Esophagus (tissue), 2 donors: ENCODE results near the gene CIZ1. TPM values are rescaled to one million over a fixed set of nuclear protein-coding genes. Genes with fewer than 3 reads are reported as not detected.
A peak's percentile ranks its signal among the peaks of the same experiment; 100 is the strongest.
"Not testable (repeated sequence)": the region's sequence is repeated elsewhere in the genome, so short reads cannot be mapped to it uniquely, and the experiment has no call there.

Source experiments
- H3K27ac ChIP-seq, 2 donors: one replicate each; pipeline ENCODE4 v1.5.1; 2013; ENCODE audit warnings: low read depth in 2 of 2, mild to moderate bottlenecking in 2 of 2, inconsistent platforms in 1 of 2, low read length in 1 of 2, moderate library complexity in 1 of 2
- H3K27me3 ChIP-seq, 2 donors: one replicate each; pipeline ENCODE4 v1.6.1; 2013; ENCODE audit warnings: low read length in 2 of 2, control low read depth in 1 of 2, mild to moderate bottlenecking in 1 of 2; ENCODE audit not compliant: insufficient read depth in 2 of 2, control insufficient read depth in 1 of 2
- H3K36me3 ChIP-seq, 2 donors: one replicate each; pipeline ENCODE4 v1.6.1; 2013; ENCODE audit warnings: low read length in 1 of 2; ENCODE audit not compliant: control insufficient read depth in 2 of 2, insufficient read depth in 2 of 2
- H3K4me1 ChIP-seq, 2 donors: one replicate each; pipeline ENCODE4 v1.6.1; 2013; ENCODE audit warnings: low read length in 1 of 2; ENCODE audit not compliant: control insufficient read depth in 2 of 2, insufficient read depth in 2 of 2
- H3K4me3 ChIP-seq, 2 donors: one replicate each; pipeline ENCODE4 v1.5.1; 2013; ENCODE audit warnings: low read length in 2 of 2, mild to moderate bottlenecking in 2 of 2, low read depth in 1 of 2, moderate library complexity in 1 of 2
- H3K9me3 ChIP-seq, 2 donors: one replicate each; pipeline ENCODE4 v1.6.1; 2013; ENCODE audit warnings: mild to moderate bottlenecking in 2 of 2, low read depth in 1 of 2, low read length in 1 of 2, moderate library complexity in 1 of 2; ENCODE audit not compliant: control insufficient read depth in 2 of 2, insufficient read depth in 1 of 2
- WGBS, 2 donors: extraction: QIAGEN DNeasy Blood & Tissue Kit; methylation state at CpG; one replicate each; pipeline ENCODE4 v1.1.7; 2013; 5-methylcytosine and 5-hydroxymethylcytosine counted together
- polyA plus RNA-seq, 2 donors: library from polyadenylated mRNA; stranded (reverse); fragments of 200-250 nt; gene quantifications; one replicate each; pipeline ENCODE4 v1.2.3, GENCODE V29; 2013
- donor health status: healthy with polysubstance abuse.
- donor health status: Bipolar disorder and iron deficiency.

CIZ1 gene
- 10 to 100 TPM; 39.8 to 39.9 TPM for polyA plus RNA-seq

- H3K27me3 ChIP-seq: no peaks in the 10 kb centered on the region
- peak within 1 kb of the TSS; percentile 90 to 92 for H3K27ac ChIP-seq
- H3K4me3 ChIP-seq: peak within 1 kb of the TSS; percentile 69 to 80
- H3K36me3 ChIP-seq: peaks cover 0 to 7% of the 10 kb centered on the region in 2 donors
- peaks cover 7 to 10% of the 10 kb centered on the region in 2 donors for H3K4me1 ChIP-seq
- H3K9me3 ChIP-seq: no peaks in the 10 kb centered on the region
- 0 to 1% methylated on average over 59 to 71 of the region's 71 CpGs for WGBS, 2 donors
These were observed at the start of gene CIZ1 for GRCh38 chr9:128191406-128192046. Gene CIZ1, minus strand, starts transcription at chr9:128191572. Its CDS starts 715 bp downstream, at chr9:128190857.

DNA sequence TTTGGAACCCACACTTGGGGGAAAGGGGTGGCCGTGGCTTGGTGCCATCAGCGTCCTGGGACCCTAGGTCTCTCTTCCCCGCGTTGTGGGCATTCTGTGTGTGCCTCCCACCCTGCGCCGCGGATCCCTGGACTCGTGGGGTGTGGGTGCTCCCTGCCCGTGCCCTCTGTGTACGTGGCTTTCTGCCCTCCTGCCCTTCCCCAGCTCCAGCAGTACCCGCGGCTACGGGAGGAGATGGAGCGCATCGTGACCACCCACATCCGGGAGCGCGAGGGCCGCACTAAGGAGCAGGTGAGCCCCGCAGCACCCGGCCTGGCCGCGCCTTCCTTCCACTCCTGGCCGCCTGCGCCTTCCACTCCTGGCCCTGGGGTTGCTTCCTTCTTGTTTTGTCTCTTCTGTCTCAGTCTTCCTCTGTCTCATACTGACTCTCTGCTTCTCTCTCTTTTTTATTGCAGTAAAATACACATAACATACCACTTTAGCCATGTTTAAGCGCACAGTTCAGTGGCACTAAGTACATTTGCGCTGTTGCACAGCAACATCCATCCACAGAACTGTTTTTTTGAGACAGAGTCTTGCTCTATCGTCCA lies 42.5 kb upstream of the CIZ1 start:
- Histone ChIP-seq H3K4me3 (no peak overlapping the region), H3K4me1 (no peaks in the 10 kb centered on the region), H3K36me3 (no peaks in the 10 kb centered on the region), H3K9me3 (no peaks in the 10 kb centered on the region), H3K27me3 (no peaks in the 10 kb centered on the region), H3K27ac (no peak overlapping the region)
- WGBS, 2 donors: 83 to 84% methylated on average over 28 of the region's 28 CpGs

DNA sequence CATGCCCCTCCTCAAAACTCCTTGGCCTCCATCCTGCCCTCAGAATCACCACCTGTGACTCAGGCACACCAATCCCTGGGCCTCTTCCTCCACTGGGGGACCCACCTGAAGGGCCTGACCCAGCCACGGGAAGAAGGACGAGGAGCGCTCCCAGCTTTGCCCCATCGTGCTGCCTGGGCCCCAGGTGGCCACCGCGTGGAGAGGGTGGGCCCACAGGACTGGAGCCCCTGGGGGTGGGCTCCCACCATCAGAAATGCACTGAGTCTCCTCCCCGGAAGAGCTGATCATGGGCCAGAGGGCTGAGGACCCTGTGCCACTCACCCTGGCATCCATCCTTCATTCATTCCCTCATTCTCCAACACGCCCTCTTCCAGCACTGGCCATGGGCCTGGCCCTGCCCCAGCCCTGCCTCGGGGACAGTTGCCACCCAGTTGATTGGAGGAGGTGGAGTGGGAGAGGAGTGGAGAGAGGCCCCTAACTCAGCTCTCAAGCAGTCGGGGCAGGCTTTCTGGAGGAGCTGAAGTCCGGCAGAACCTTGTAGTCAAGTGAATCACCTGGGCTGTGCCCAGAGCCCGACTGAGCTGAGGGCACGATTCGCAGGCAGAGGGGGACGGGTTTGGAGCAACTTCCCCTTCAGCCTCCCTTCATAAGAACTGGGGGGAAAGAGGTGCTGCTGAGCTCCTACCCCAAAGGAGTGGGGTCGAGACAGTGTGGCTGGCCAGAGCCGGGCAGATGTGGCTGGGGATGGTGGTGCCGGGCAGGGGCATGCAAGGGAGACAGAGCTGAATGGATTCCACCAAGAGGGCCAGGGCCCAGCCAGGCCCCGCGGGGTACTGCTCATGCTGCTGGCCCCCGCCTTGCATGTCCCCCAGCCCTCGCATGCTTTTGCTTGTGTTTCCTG lies 41.4 kb upstream of the CIZ1 start:
- H3K4me3 ChIP-seq: no peak overlapping the region
- WGBS, 2 donors: 79 to 82% methylated on average over 22 of the region's 22 CpGs
- H3K27ac ChIP-seq: no peak overlapping the region

GRCh38 chr9:128231638-128232527 lies 40.5 kb upstream of the CIZ1 start:
- H3K27me3 ChIP-seq: no peaks in the 10 kb centered on the region
- 65 to 72% methylated on average over 16 of the region's 16 CpGs for WGBS, 2 donors
- no peaks in the 10 kb centered on the region for H3K9me3 ChIP-seq
- H3K4me1 ChIP-seq: no peaks in the 10 kb centered on the region
- H3K27ac ChIP-seq: no peak overlapping the region
- no peak overlapping the region for H3K4me3 ChIP-seq
- no peaks in the 10 kb centered on the region for H3K36me3 ChIP-seq

More for the DNA sequence above, 41.4 kb upstream of the CIZ1 start:
- no peaks in the 10 kb centered on the region for H3K9me3 ChIP-seq
- H3K4me1 ChIP-seq: no peaks in the 10 kb centered on the region
- H3K27me3 ChIP-seq: no peaks in the 10 kb centered on the region
- no peaks in the 10 kb centered on the region for H3K36me3 ChIP-seq

GRCh38 chr9:128230897-128231296 lies 39.5 kb upstream of the CIZ1 start:
- H3K27me3 ChIP-seq, H3K4me1 ChIP-seq, H3K36me3 ChIP-seq, H3K4me3 ChIP-seq, H3K9me3 ChIP-seq, H3K27ac ChIP-seq: not testable (repeated sequence)
- 83 to 87% methylated on average over 6 to 7 of the region's 7 CpGs for WGBS, 2 donors

DNA sequence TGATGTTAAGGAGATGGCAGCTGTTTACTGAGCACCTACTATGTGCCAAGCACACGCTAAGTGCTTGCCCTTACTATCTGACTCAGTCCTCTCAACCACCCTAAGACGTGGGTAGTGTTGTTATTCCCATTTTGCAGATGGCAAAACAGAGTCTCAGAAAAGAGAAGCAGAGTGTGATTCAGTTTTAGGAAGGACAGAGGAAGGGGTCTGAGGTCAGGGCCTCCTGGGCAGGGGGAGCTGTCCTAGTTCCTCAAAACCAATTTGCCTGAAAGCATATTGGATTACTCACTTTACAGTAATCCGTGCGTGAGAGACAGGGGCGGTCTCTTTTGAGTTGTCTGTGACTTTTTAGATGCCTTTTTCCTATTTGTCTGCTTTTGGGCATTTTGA lies 35.0 kb upstream of the CIZ1 start:
- no peaks in the 10 kb centered on the region for H3K27me3 ChIP-seq
- no peak overlapping the region for H3K4me3 ChIP-seq
- H3K9me3 ChIP-seq: no peaks in the 10 kb centered on the region
- H3K36me3 ChIP-seq: no peaks in the 10 kb centered on the region
- WGBS, 2 donors: 77 to 85% methylated on average over 5 of the region's 5 CpGs
- no peak overlapping the region for H3K27ac ChIP-seq
- H3K4me1 ChIP-seq: no peaks in the 10 kb centered on the region

- H3K4me3 ChIP-seq: no peak overlapping the region
- no peaks in the 10 kb centered on the region for H3K9me3 ChIP-seq
- no peaks in the 10 kb centered on the region for H3K4me1 ChIP-seq
- H3K27ac ChIP-seq: no peak overlapping the region
- WGBS, 2 donors: 71 to 74% methylated on average over 19 of the region's 19 CpGs
- H3K27me3 ChIP-seq: no peaks in the 10 kb centered on the region
- no peaks in the 10 kb centered on the region for H3K36me3 ChIP-seq
These were observed 34.5 kb upstream of the CIZ1 start for GRCh38 chr9:128225770-128226411.

GRCh38 chr9:128224877-128225276 lies 33.5 kb upstream of the CIZ1 start:
- H3K27ac ChIP-seq: no peak overlapping the region
- no peaks in the 10 kb centered on the region for H3K4me1 ChIP-seq
- no peaks in the 10 kb centered on the region for H3K9me3 ChIP-seq
- WGBS, 2 donors: 90 to 92% methylated on average over 7 of the region's 7 CpGs
- no peak overlapping the region for H3K4me3 ChIP-seq
- H3K27me3 ChIP-seq: no peaks in the 10 kb centered on the region
- H3K36me3 ChIP-seq: no peaks in the 10 kb centered on the region
